CD4-positive, alpha-beta T cell treated with Interleukin-2 at 100 ng/mL for 4 hours (primary cell): Measurements from ENCODE around the gene OMA1.
A peak's percentile ranks its signal among the peaks of the same experiment; 100 is the strongest.
"Not testable (repeated sequence)": the region's sequence is repeated elsewhere in the genome, so short reads cannot be mapped to it uniquely, and the experiment has no call there.

Experiments
- DNase-seq: peaks from one replicate; pipeline ENCODE4 v3.0.0-alpha.2; 2020; ENCODE audit warnings: low spot score

OMA1 gene

GRCh38 chr1:58546520-58547308, at the start of gene OMA1:
OMA1 (minus strand) TSS chr1:58546726; CDS start chr1:58539294, 7,432 bp downstream.
- DNase-seq, result peak; percentile 98

- DNase-seq, result no peak
These were observed 48.0 kb upstream of the OMA1 start for GRCh38 chr1:58594546-58594945.

- no peak for DNase-seq
These were observed 46.1 kb upstream of the OMA1 start for GRCh38 chr1:58592522-58593134.

- DNase-seq, result no peak
These were observed 45.3 kb upstream of the OMA1 start for GRCh38 chr1:58591806-58592205.

GRCh38 chr1:58590019-58590418, 43.5 kb upstream of the OMA1 start:
- DNase-seq, result no peak

GRCh38 chr1:58588396-58588795, 41.9 kb upstream of the OMA1 start:
- no peak for DNase-seq

- no peak for DNase-seq
These were observed 41.1 kb upstream of the OMA1 start for GRCh38 chr1:58587667-58588066.

GRCh38 chr1:58586271-58586670, 39.7 kb upstream of the OMA1 start:
- DNase-seq, result no peak

- no peak for DNase-seq
These were observed 39.1 kb upstream of the OMA1 start for GRCh38 chr1:58585581-58586151.

GRCh38 chr1:58585166-58585565, 38.6 kb upstream of the OMA1 start:
- no peak for DNase-seq

- DNase-seq, result no peak
These were observed 37.8 kb upstream of the OMA1 start for GRCh38 chr1:58584082-58584895.

- DNase-seq, result no peak
These were observed 37.0 kb upstream of the OMA1 start for GRCh38 chr1:58583496-58583895.

- not testable (repeated sequence) for DNase-seq
These were observed 35.6 kb upstream of the OMA1 start for GRCh38 chr1:58582143-58582542.

GRCh38 chr1:58581641-58582040, 35.1 kb upstream of the OMA1 start:
- no peak for DNase-seq

GRCh38 chr1:58580186-58580585, 33.7 kb upstream of the OMA1 start:
- DNase-seq, result no peak

- DNase-seq, result no peak
These were observed 31.1 kb upstream of the OMA1 start for GRCh38 chr1:58577654-58578030.

GRCh38 chr1:58576727-58577653, 30.5 kb upstream of the OMA1 start, which contains the start of gene TACSTD2:
TACSTD2 (minus strand) TSS chr1:58577252; CDS start chr1:58577156, 96 bp downstream.
- DNase-seq, result no peak

GRCh38 chr1:58576325-58576726, 29.8 kb upstream of the OMA1 start:
- DNase-seq, result no peak

GRCh38 chr1:58575551-58576324, 29.2 kb upstream of the OMA1 start:
- DNase-seq, result no peak

- DNase-seq, result no peak
These were observed 28.3 kb upstream of the OMA1 start for GRCh38 chr1:58574816-58575215.
